ENCODE measurements around the gene ACSS1.

The ACSS1 gene

GRCh38 chr20:25073544-25073943 lies 15.6 kb upstream of the ACSS1 start:
- no peak overlapping the region for H3K4me3 ChIP-seq (replicated peaks; ENCODE audit: insufficient read depth, low read length)
- DNase-seq (ENCODE audit: low read depth in 1 of 2, low spot score in 1 of 2), result no peak
- peaks cover 15% of the 10 kb centered on the region for H3K27me3 ChIP-seq (ENCODE audit: insufficient read depth, poor library complexity, severe bottlenecking)
- TF ChIP-seq POLR2AphosphoS5 (IDR thresholded peaks at IDR 0.05; ENCODE audit: low read depth) (no peak), GABPA (IDR thresholded peaks at IDR 0.05; ENCODE audit: low read depth) (no peak), SPI1 (IDR thresholded peaks at IDR 0.05; ENCODE audit: borderline replicate concordance, low read depth) (no peak), REST (IDR thresholded peaks at IDR 0.05; ENCODE audit: insufficient replicate concordance, low read depth) (no peak), CTCF (IDR thresholded peaks at IDR 0.05; ENCODE audit: insufficient read depth, low read length) (no peak)
- H3K27ac ChIP-seq (replicated peaks), result no peak overlapping the region

GRCh38 chr20:25072226-25072811 lies 14.4 kb upstream of the ACSS1 start:
- TF ChIP-seq REST (IDR thresholded peaks at IDR 0.05; ENCODE audit: insufficient replicate concordance, low read depth), result no peak
- no peak for TF ChIP-seq GABPA (IDR thresholded peaks at IDR 0.05; ENCODE audit: low read depth)
- no peak for TF ChIP-seq POLR2AphosphoS5 (IDR thresholded peaks at IDR 0.05; ENCODE audit: low read depth)
- TF ChIP-seq SPI1 (IDR thresholded peaks at IDR 0.05; ENCODE audit: borderline replicate concordance, low read depth), result no peak
- TF ChIP-seq CTCF (IDR thresholded peaks at IDR 0.05; ENCODE audit: insufficient read depth, low read length), result no peak
- H3K4me3 ChIP-seq (replicated peaks; ENCODE audit: insufficient read depth, low read length), result no peak overlapping the region
- peaks cover 13% of the 10 kb centered on the region for H3K27me3 ChIP-seq (ENCODE audit: insufficient read depth, poor library complexity, severe bottlenecking)
- DNase-seq (ENCODE audit: low read depth in 1 of 2, low spot score in 1 of 2), result no peak
- no peak overlapping the region for H3K27ac ChIP-seq (replicated peaks)

GRCh38 chr20:25071734-25072133 lies 13.8 kb upstream of the ACSS1 start:
- no peak for TF ChIP-seq GABPA (IDR thresholded peaks at IDR 0.05; ENCODE audit: low read depth)
- no peak for TF ChIP-seq REST (IDR thresholded peaks at IDR 0.05; ENCODE audit: insufficient replicate concordance, low read depth)
- no peak for TF ChIP-seq POLR2AphosphoS5 (IDR thresholded peaks at IDR 0.05; ENCODE audit: low read depth)
- no peak for TF ChIP-seq SPI1 (IDR thresholded peaks at IDR 0.05; ENCODE audit: borderline replicate concordance, low read depth)
- TF ChIP-seq CTCF (IDR thresholded peaks at IDR 0.05; ENCODE audit: insufficient read depth, low read length), result no peak
- no peak overlapping the region for H3K27ac ChIP-seq (replicated peaks)

More at GRCh38 chr20:25071734-25072133, 13.8 kb upstream of the ACSS1 start:
- Histone ChIP-seq H3K27me3 (ENCODE audit: insufficient read depth, poor library complexity, severe bottlenecking) (peaks cover 13% of the 10 kb centered on the region), H3K4me3 (replicated peaks; ENCODE audit: insufficient read depth, low read length) (no peak overlapping the region)
- no peak for DNase-seq (ENCODE audit: low read depth in 1 of 2, low spot score in 1 of 2)
